SKM-1 treated with dmso at 0.1 percent for 144 hours (cell line): ENCODE results near the gene KRTAP12-2.
"Not testable (repeated sequence)": the region's sequence is repeated elsewhere in the genome, so short reads cannot be mapped to it uniquely, and the experiment has no call there.

Experiments used
- DNase-seq: peaks from one replicate; lab custom pipeline; 2025; ENCODE audit not compliant: unreplicated experiment; lab: John Stamatoyannopoulos, UW

KRTAP12-2 gene

GRCh38 chr21:44702973-44703730, 36.4 kb upstream of the KRTAP12-2 start:
- no peak for DNase-seq

- no peak for DNase-seq
Observed at GRCh38 chr21:44702111-44702972, 35.6 kb upstream of the KRTAP12-2 start.

- DNase-seq: no peak
Observed at GRCh38 chr21:44701541-44701940, 34.8 kb upstream of the KRTAP12-2 start.

GRCh38 chr21:44701023-44701400, 34.3 kb upstream of the KRTAP12-2 start:
- no peak for DNase-seq

- no peak for DNase-seq
Observed at GRCh38 chr21:44700101-44701022, 33.6 kb upstream of the KRTAP12-2 start.

GRCh38 chr21:44699502-44700001, 32.8 kb upstream of the KRTAP12-2 start:
- DNase-seq: no peak

DNA sequence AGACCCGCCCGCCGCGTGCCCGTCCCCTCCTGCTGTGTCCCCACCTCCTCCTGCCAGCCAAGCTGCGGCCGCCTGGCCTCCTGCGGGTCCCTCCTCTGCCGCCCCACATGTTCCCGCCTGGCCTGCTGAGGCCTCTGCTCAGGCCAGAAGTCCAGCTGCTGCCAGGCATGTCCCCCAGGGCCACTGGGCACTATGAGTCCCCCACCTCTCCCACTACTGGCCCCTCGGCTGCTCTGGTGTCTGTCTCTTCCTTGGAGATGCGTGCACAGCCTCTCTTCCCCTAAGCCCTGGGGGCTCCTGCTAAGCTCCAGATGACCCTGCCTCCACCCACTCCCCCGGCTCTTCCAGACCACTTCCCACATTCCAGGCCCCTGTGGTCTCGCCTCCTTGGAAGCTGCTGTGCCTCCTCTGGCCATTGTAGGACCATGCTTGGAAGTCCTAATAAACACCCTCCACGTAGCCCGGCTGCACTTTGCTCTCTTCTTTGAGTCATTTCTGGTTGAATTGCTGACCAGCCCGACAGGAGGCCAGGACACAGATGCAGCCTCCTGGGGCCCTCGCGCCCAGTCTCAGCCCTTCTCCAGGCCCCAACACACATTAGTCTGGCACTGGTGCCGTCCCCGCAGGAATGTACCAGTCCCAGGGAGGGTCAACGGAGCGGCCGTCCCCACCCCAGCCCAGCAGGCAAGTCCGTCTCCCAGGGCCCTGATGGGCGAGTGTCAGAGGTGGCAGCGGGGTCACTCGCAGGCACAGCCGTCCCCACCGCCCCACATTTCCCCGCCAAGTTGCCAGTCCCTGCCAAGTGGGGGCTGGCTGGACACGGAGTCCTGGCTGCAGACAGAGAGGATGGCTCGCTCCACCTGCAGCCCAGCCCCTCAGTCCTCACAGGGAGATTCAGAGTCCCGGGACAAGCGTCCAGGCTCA, 31.3 kb upstream of the KRTAP12-2 start:
- no peak for DNase-seq

- not testable (repeated sequence) for DNase-seq
Observed at GRCh38 chr21:44697172-44697810, 30.6 kb upstream of the KRTAP12-2 start, which contains the start of gene KRTAP10-12. Gene KRTAP10-12, plus strand, starts transcription at chr21:44697172. Its CDS starts 30 bp downstream, at chr21:44697202.

- no peak for DNase-seq
Observed at GRCh38 chr21:44696572-44696971, 29.8 kb upstream of the KRTAP12-2 start.

GRCh38 chr21:44695641-44696040, 28.9 kb upstream of the KRTAP12-2 start:
- DNase-seq: no peak

- DNase-seq: no peak
Observed at GRCh38 chr21:44695184-44695583, 28.5 kb upstream of the KRTAP12-2 start.

DNA sequence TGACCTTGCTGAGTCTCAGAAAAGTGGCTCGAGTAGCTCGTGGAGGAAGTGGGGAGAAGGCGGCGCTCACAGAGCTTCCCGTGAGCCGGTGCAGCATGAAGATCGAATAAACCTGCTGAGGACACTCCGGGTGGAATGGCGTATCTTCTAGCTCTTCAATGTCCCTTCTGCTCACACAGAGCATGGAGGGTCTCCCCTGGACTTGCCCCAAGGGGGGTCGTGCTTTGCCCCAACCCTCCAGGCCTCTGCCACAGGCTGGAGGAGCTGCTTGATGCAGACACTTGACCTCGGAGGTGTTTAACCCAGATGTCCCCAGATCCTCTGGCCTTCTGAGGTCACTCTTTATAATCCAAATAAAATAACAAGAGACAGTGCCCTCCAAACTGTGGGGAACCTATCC, 28.0 kb upstream of the KRTAP12-2 start:
- DNase-seq: no peak

DNA sequence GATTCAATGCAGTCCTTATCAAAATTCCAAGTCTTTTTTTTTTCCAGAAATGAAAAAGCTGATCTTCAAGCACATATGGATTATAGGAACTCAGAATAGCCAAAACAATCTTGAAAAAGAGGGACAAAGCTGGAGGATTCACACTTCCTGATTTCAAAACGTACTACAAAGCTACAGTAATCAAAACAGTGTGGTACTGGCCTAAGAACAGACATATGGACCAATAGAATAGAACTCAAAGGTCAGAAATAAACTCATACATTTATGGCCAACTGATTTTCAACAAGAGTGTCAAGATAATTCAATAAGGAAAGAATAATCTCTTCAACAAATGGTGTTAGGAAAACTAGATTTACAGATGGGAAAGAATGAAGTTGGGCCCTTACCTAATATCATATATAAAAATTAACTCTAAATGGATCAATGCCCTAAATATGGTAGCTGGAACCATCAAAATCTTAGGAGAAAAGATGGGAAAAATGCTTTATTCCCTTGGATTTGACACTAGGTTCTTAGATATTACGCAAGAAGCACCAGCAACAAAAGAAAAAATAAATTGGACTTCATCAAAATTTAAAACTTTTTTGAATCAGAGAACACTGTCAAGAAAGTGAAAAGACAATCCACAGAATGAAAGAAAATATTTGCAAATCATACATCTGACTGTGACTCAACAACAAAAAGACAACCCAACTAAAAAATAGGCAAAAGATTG, 26.2 kb upstream of the KRTAP12-2 start:
- no peak for DNase-seq

- no peak for DNase-seq
Observed at GRCh38 chr21:44691686-44692085, 25.0 kb upstream of the KRTAP12-2 start.

DNA sequence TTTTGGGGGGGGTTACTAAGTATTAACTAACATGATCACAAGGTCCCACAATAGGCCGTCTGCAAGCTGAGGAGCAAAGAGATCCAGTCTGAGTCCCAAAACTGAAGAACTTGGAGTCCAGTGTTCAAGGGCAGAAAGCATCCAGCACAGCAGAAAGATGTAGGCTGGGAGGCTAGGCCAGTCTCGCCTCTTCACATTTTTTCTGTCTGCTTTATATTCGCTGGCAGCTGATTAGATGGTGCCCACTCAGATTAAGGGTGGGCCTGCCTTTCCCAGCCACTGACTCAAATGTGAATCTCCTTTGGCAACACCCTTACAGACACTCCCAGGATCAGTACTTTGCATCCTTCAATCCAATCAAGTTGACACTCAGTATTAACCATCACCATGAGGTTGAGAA, 23.0 kb upstream of the KRTAP12-2 start:
- not testable (repeated sequence) for DNase-seq

DNA sequence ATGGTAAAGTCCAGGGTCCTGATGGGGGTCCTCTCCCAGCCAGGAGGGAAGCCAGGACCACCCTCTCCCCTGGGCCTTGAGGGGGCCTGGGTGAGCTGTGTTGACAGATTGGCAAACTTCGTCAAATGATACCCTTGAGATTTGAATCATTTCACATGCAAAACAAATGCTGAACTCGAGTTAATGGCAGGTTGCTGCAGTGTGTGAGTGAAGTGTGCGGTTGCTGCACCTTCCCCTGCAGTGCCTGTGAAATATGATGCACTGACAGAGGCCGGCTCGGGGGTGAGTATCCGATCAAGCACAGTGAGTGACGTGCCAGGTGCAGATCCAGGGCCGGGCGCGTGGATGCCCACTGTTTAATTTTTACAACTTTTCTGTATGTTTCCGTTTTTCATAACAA, 20.9 kb upstream of the KRTAP12-2 start:
- DNase-seq: no peak

- no peak for DNase-seq
Observed at GRCh38 chr21:44686843-44687561, 20.3 kb upstream of the KRTAP12-2 start.
